Right ventricle myocardium inferior (tissue), 1 donor: ENCODE measurements around the gene ZBED6. TPM values are rescaled to one million over a fixed set of nuclear protein-coding genes. Genes with fewer than 3 reads are reported as not detected.
"Not testable (repeated sequence)": the region's sequence is repeated elsewhere in the genome, so short reads cannot be mapped to it uniquely, and the experiment has no call there.

Experiments
- ATAC-seq: fragments of 200-7000 bp; cut with Tn5 transposase; one replicate; pipeline ENCODE4 v1.9.1; 2020; ENCODE audit warnings: mild to moderate bottlenecking, moderate library complexity
- DNase-seq: peaks from one replicate; pipeline ENCODE4 v3.0.0; 2021; ENCODE audit errors: missing footprints
- intact Hi-C: fragments of 100-400 bp; cut with DNase I; formaldehyde crosslinking; loops from one replicate; pipeline ENCODE4 v1.11.0; 2022
- long read RNA-seq: library from polyadenylated mRNA; unstranded; transcript quantifications from one replicate; pipeline ENCODE4 v2.0.0, GENCODE V29; 2021
- total RNA-seq: library from RNA; stranded (reverse); fragmentation: NEBNext Ultra II Directional; extraction: Animal tissue kit (Norgen Biotek cat#: 25700); gene quantifications from one replicate; pipeline ENCODE4 v1.2.1, GENCODE V29; 2021
- donor health status: DM: no; HTN: yes; CAD: no; lungs with severe emphysema.

Gene ZBED6, protein sequence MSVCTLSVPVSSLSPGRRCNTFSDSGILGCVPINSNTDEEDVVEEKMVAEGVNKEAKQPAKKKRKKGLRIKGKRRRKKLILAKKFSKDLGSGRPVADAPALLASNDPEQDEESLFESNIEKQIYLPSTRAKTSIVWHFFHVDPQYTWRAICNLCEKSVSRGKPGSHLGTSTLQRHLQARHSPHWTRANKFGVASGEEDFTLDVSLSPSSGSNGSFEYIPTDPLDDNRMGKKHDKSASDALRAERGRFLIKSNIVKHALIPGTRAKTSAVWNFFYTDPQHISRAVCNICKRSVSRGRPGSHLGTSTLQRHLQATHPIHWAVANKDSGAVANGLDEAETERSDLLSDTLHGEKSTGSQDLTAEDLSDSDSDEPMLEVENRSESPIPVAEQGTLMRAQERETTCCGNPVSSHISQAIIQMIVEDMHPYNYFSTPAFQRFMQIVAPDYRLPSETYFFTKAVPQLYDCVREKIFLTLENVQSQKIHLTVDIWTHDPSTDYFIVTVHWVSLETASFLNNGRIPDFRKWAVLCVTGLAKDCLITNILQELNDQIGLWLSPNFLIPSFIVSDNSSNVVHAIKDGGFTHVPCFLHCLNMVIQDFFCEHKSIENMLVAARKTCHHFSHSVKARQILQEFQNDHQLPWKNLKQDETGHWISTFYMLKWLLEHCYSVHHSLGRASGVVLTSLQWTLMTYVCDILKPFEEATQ (N-terminal part only)
- total RNA-seq: 13.0 TPM
- long read RNA-seq, partial matches to known transcripts: 0 of 1 reads
- long read RNA-seq, other reads (novel, unspliced or antisense): 1 of 1 reads

DNA sequence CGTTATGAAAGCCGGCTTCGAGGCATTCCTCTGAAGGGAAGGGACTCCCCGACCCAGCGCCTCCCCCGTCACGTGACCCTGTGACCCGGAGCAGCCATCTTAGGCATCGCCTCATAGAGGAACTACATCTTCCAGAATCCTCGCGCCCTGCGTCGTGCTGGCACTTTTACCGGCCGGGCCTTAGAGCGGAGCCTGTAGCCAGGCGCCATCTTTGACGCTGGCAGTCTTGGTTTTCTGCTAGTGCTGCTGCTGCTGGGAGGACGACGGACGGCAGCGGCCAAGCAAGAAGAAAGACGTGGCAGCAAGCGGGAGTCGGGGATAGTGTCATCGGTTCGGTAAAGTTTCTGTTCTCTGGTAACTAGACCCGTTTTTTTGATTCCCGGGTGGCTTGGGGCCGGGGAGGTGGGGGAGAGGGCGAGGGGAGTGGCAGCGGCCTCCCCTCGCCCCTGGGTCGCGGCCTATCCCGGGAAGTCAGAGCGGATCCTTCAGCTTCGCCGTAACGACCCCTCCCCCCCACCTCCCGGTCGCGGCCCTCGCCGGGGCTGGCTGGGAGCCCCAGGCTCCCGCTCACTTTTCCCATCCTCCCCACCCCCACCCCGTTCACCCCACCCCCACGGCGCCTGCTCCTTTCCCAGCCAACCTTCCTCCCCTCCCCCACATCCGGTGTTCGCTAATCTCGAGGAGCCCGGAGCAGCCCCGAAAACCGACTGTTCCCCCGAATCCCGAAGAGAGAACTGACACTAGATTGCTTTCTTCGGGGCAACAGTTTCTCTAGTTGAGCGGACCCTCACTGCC is at the start of gene ZBED6, which contains the start of gene ZC3H11A:
Gene ZBED6 (plus strand): TSS at position 183 of the 795 bp plus-strand sequence. CDS start 1,900 bp downstream, outside the sequence.
Gene ZC3H11A (plus strand): TSS at position 183 of the 795 bp plus-strand sequence. CDS start 21,448 bp downstream, outside the sequence.
- intact Hi-C loops: loop anchor here (10.0 kb wide), 1 partner anchor 171 kb away; the partner anchor contains the start of gene ATP2B4
- DNase-seq: peak; percentile 99
- peak; percentile 98 for ATAC-seq

GRCh38 chr1:203746281-203746680 is 49.1 kb upstream of the ZBED6 start:
- intact Hi-C loops: no loop called here

GRCh38 chr1:203751051-203751450 is 44.4 kb upstream of the ZBED6 start:
- ATAC-seq (no peak), DNase-seq (no peak)
- intact Hi-C loops: no loop called here

More at GRCh38 chr1:203746281-203746680, 49.1 kb upstream of the ZBED6 start:
- DNase-seq (no peak), ATAC-seq (no peak)

GRCh38 chr1:203751618-203752361 is 43.6 kb upstream of the ZBED6 start:
- DNase-seq, ATAC-seq, intact Hi-C loops: not testable (repeated sequence)

GRCh38 chr1:203754455-203754864 is 41.0 kb upstream of the ZBED6 start:
- DNase-seq (no peak), ATAC-seq (no peak)
- intact Hi-C loops: no loop called here

GRCh38 chr1:203756036-203756435 is 39.4 kb upstream of the ZBED6 start:
- ATAC-seq: no peak
- intact Hi-C loops: no loop called here

GRCh38 chr1:203758749-203759148 is 36.7 kb upstream of the ZBED6 start:
- DNase-seq, intact Hi-C loops, ATAC-seq: not testable (repeated sequence)

More at GRCh38 chr1:203756036-203756435, 39.4 kb upstream of the ZBED6 start:
- no peak for DNase-seq

GRCh38 chr1:203760506-203760905 is 34.9 kb upstream of the ZBED6 start:
- ATAC-seq (no peak), DNase-seq (no peak)
- intact Hi-C loops: no loop called here

GRCh38 chr1:203761958-203762357 is 33.5 kb upstream of the ZBED6 start:
- intact Hi-C loops, DNase-seq, ATAC-seq: not testable (repeated sequence)

DNA sequence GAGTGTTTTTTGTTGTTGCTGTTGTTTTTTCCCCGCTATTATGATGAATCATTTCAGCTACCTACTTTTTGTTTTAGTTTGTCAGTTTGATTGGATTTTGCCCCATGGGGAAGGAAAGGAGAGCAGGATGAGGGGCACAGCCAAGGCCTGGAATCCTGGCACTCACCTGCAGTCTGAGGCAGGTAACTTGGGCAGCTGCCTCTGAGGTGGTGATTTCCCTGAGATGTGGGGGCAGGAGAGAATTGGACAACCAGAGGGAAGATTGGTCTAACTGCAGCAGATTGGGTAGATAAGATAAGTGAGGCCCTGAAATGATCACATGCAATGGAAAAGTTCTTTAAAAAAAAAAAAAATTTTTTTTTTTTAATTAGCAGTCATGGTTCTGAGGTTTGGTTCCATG is 31.9 kb upstream of the ZBED6 start:
- ATAC-seq (no peak), DNase-seq (no peak)
- intact Hi-C loops: no loop called here

GRCh38 chr1:203764105-203765028 is 31.1 kb upstream of the ZBED6 start:
- DNase-seq (no peak), ATAC-seq (no peak)
- intact Hi-C loops: no loop called here

- no peak for ATAC-seq
- intact Hi-C loops: no loop called here
- DNase-seq: no peak
These were observed 30.2 kb upstream of the ZBED6 start, which contains the start of gene LAX1 for GRCh38 chr1:203765029-203765837. TSS of gene LAX1 (plus strand) at chr1:203765183. CDS start at chr1:203765566, 383 bp downstream.

DNA sequence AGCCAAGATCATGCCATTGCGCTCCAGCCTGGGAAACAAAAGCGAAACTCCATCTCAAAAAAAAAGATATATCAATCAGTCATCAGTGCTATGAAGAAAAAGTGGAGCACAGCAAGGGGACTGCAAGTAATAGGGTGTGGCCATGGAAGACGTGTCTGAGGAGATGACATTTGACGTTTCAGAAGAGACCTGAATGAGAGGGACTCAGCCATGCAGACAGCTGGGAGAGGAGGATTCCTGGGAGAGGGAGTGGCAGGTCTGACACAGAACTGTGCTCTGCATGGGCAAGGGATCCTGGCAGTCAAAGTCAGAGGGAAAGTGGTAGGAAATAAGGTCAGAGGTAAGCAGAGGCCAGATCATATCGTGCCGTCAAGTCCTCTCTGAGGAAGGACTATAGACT is 27.2 kb upstream of the ZBED6 start:
- DNase-seq (no peak), ATAC-seq (no peak)
- intact Hi-C loops: no loop called here

DNA sequence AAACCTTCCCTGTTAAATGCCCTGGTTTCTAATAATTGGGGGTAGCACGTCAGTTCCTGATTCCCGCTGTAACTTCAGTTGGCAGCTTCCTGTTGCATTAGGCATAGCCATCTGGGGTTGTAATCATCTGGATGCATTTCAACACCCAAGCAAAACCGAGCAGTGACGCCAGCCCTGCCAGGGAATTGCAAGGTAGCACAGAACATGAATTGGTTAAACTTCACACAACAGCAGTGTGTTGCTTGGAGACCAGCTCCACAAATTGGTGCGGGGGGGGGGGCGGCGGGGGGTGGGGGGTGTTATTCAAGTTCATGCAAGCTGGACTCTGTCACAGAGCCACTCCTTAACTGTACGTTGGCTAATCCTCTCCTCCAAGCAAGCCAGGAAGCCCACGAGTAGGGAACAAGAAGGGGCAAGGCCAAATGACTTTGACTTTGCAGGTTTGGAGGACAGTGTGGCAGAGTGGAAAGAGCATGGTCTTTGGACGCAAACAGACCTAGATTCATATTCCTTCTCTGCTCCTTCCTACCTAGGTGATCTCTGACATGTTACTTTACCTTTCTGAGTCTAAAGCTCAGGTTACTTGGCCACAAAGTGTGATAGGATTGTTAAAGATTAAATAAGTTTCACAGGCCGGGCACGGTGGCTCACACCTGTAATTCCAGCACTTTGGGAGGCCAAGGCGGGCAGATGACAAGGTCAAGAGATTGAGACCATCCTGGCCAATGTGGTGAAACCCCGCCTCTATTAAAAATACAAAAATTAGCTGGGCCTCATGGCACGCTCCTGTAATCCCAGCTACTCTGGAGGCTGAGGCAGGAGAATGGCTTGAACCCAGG is 25.7 kb upstream of the ZBED6 start:
- ATAC-seq (peak; percentile 88), DNase-seq (peak; percentile 82)
- intact Hi-C loops: no loop called here

DNA sequence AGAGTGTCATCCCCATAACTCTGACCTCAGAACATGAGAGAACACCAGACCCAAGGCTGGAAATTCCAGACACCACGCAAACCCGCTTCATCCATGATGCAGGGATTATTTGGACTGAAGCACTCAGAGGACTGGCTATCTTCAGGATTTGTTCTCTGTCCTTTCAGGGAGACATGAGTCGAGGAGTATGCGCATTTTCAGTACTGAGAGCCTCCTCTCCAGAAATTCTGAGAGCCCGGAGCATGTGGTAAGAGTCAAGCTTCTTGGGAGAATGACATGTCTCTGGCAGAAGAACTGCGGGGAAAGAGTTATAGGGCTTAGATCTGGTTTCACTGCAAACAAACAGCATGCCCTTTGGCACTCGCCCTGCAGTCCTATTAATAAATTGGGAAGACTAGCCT is 23.5 kb upstream of the ZBED6 start:
- peak; percentile 5 for ATAC-seq
- no peak for DNase-seq
- intact Hi-C loops: no loop called here
